GM23338 (cell line): Measurements from ENCODE around the gene JAKMIP3. TPM values are rescaled to one million over a fixed set of nuclear protein-coding genes. Genes with fewer than 3 reads are reported as not detected.

Source experiments
- ATAC-seq: fragments of 200-7000 bp; cut with Tn5 transposase; 3 replicates; pipeline ENCODE4 v1.9.1; 2020
- DNase-seq: peaks from one replicate; pipeline ENCODE4 v3.0.0-alpha.2; 2015; ENCODE audit warnings: low spot score
- H2AFZ ChIP-seq: fragments of 200-600 bp; sonication (generic); 2 replicates; pipeline ENCODE4 v1.8.0; 2016; ENCODE audit warnings: antibody characterized with exemption, mild to moderate bottlenecking, moderate library complexity
- H3F3A ChIP-seq: fragments of 200-600 bp; sonication (generic); replicated peaks from 2 replicates; pipeline ENCODE4 v1.8.0; 2017; ENCODE audit warnings: antibody characterized with exemption, mixed run types, low read depth
- H3K27ac ChIP-seq: fragments of 200-600 bp; sonication (generic); 2 replicates; pipeline ENCODE4 v1.6.1; 2016; ENCODE audit warnings: low read depth
- H3K27me3 ChIP-seq: fragments of 200-600 bp; sonication (generic); 2 replicates; pipeline ENCODE4 v1.8.0; 2016; ENCODE audit warnings: mild to moderate bottlenecking, mixed run types, moderate library complexity; ENCODE audit not compliant: insufficient read depth
- H3K36me3 ChIP-seq: fragments of 200-600 bp; sonication (generic); 2 replicates; pipeline ENCODE4 v1.8.0; 2016; ENCODE audit warnings: mild to moderate bottlenecking; ENCODE audit not compliant: insufficient read depth
- H3K4me1 ChIP-seq: fragments of 200-600 bp; sonication (generic); 2 replicates; pipeline ENCODE4 v1.8.0; 2016; ENCODE audit warnings: mild to moderate bottlenecking, moderate library complexity; ENCODE audit not compliant: insufficient read depth
- H3K4me2 ChIP-seq: fragments of 200-600 bp; sonication (generic); 2 replicates; pipeline ENCODE4 v1.7.1; 2017; ENCODE audit warnings: mixed run types
- H3K4me3 ChIP-seq: fragments of 200-600 bp; sonication (generic); 2 replicates; pipeline ENCODE4 v1.6.1; 2016; ENCODE audit warnings: mixed run types
- H3K79me2 ChIP-seq: fragments of 200-600 bp; sonication (generic); replicated peaks from 2 replicates; pipeline ENCODE4 v1.8.0; 2017; ENCODE audit warnings: mild to moderate bottlenecking; ENCODE audit not compliant: insufficient read depth
- H3K9me2 ChIP-seq: fragments of 200-600 bp; sonication (generic); 2 replicates; pipeline ENCODE4 v1.8.0; 2017; ENCODE audit not compliant: insufficient read depth
- H4K20me1 ChIP-seq: fragments of 200-600 bp; sonication (generic); replicated peaks from 2 replicates; pipeline ENCODE4 v1.8.0; 2017; ENCODE audit warnings: mild to moderate bottlenecking; ENCODE audit not compliant: insufficient read depth
- H3K27ac Mint-ChIP-seq: 2 replicates; pipeline ENCODE4 v1.8.0; 2020; ENCODE audit warnings: inconsistent platforms, mild to moderate bottlenecking, moderate library complexity, mixed read lengths
- H3K27me3 Mint-ChIP-seq: 3 replicates; pipeline ENCODE4 v1.8.0; 2022; ENCODE audit warnings: low read depth, mild to moderate bottlenecking, moderate library complexity, mixed read lengths, inconsistent platforms; ENCODE audit not compliant: insufficient read depth, poor library complexity
- H3K36me3 Mint-ChIP-seq: 3 replicates; pipeline ENCODE4 v1.8.0; 2021; ENCODE audit warnings: low read depth, mild to moderate bottlenecking, inconsistent platforms, moderate library complexity, mixed read lengths
- H3K4me1 Mint-ChIP-seq: 3 replicates; pipeline ENCODE4 v1.8.0; 2020; ENCODE audit warnings: mild to moderate bottlenecking, inconsistent platforms, mixed read lengths
- H3K4me3 Mint-ChIP-seq: 3 replicates; pipeline ENCODE4 v1.8.0; 2021; ENCODE audit warnings: moderate library complexity, mild to moderate bottlenecking, inconsistent platforms, mixed read lengths
- H3K9me3 Mint-ChIP-seq: 3 replicates; pipeline ENCODE4 v1.8.0; 2020; ENCODE audit warnings: moderate library complexity, mild to moderate bottlenecking, inconsistent platforms, mixed read lengths
- CREB1 ChIP-seq: fragments of 250-450 bp; sonication (Bioruptor Pico); IDR thresholded peaks from 2 replicates; pipeline ENCODE4 v1.5.0; 2020; ENCODE audit warnings: low read depth, mild to moderate bottlenecking, moderate library complexity
- EZH2 ChIP-seq: fragments of 200-600 bp; sonication (generic); IDR thresholded peaks from one replicate; pipeline ENCODE4 v1.8.0; 2017; ENCODE audit warnings: antibody characterized with exemption, mild to moderate bottlenecking, low read depth; ENCODE audit not compliant: unreplicated experiment
- EZH2phosphoT487 ChIP-seq: fragments of 200-600 bp; sonication (generic); IDR thresholded peaks from one replicate; pipeline ENCODE4 v1.8.1; 2018; ENCODE audit warnings: antibody characterized with exemption; ENCODE audit not compliant: unreplicated experiment
- JUNB ChIP-seq: IDR thresholded peaks from one replicate; pipeline ENCODE4 v1.6.1; 2016; ENCODE audit warnings: antibody characterized with exemption; ENCODE audit not compliant: unreplicated experiment
- NANOG ChIP-seq: IDR thresholded peaks from 2 replicates; pipeline ENCODE4 v1.6.1; 2016; ENCODE audit warnings: antibody characterized with exemption, borderline replicate concordance
- POLR2AphosphoS5 ChIP-seq: IDR thresholded peaks from 2 replicates; pipeline ENCODE4 v1.6.1; 2016; ENCODE audit warnings: antibody characterized with exemption, low read depth
- REST ChIP-seq: IDR thresholded peaks from one replicate; pipeline ENCODE4 v1.6.1; 2018; ENCODE audit warnings: antibody characterized with exemption; ENCODE audit not compliant: unreplicated experiment
- STAT1 ChIP-seq: IDR thresholded peaks from one replicate; pipeline ENCODE4 v1.6.1; 2016; ENCODE audit warnings: antibody characterized with exemption; ENCODE audit not compliant: unreplicated experiment
- ZNF114 ChIP-seq: fragments of 250-450 bp; sonication (Bioruptor Pico); IDR thresholded peaks from 2 replicates; pipeline ENCODE4 v1.5.0; 2020; ENCODE audit warnings: mild to moderate bottlenecking, moderate library complexity
- ZNF331 ChIP-seq: fragments of 250-450 bp; sonication (Bioruptor Pico); IDR thresholded peaks from 2 replicates; pipeline ENCODE4 v1.5.0; 2020; ENCODE audit warnings: low read depth, mild to moderate bottlenecking, moderate library complexity
- ZNF462 ChIP-seq: fragments of 250-450 bp; sonication (Bioruptor Pico); IDR thresholded peaks from 2 replicates; pipeline ENCODE4 v1.5.0; 2020; ENCODE audit warnings: mild to moderate bottlenecking, moderate library complexity
- polyA plus RNA-seq: library from polyadenylated mRNA; unstranded; fragments of >200 nt; fragmentation: Nextera tagmentation; extraction: Ambion mirVana; gene quantifications from 2 replicates; pipeline ENCODE4 v1.2.1, GENCODE V29; 2016
- total RNA-seq: library from RNA; depleted of rRNA; stranded (reverse); fragments of >200 nt; shearing (Covaris generic); gene quantifications from 2 replicates; pipeline ENCODE4 v1.2.3, GENCODE V29; 2014

The JAKMIP3 gene
- total and polyA plus RNA-seq, 2 experiments from 2014 or later, result 0.87 to 1.2 TPM

GRCh38 chr10:132057191-132057681 lies 8.5 kb upstream of the JAKMIP3 start:
- no peaks in the 10 kb centered on the region for H3K4me1 ChIP-seq
- H3K4me3 ChIP-seq, result no peak overlapping the region
- Mint-ChIP-seq H3K36me3 (peaks cover 4% of the 10 kb centered on the region; the same call in 1 of the 3 replicates), H3K9me3 (peaks cover 16% of the 10 kb centered on the region), H3K4me1 (peaks cover 8% of the 10 kb centered on the region), H3K27me3 (peaks cover 5% of the 10 kb centered on the region), H3K27ac (no peak overlapping the region), H3K4me3 (no peak overlapping the region)
- no peak overlapping the region for H3K27ac ChIP-seq
- ATAC-seq, result no peak
- no peaks in the 10 kb centered on the region for H4K20me1 ChIP-seq
- no peak for TF ChIP-seq ZNF114 (CRISPR knock-in tag)
- no peak for TF ChIP-seq NANOG
- TF ChIP-seq ZNF331 (CRISPR knock-in tag), result no peak
- TF ChIP-seq ZNF462, result no peak
- TF ChIP-seq JUNB, result no peak
- TF ChIP-seq EZH2phosphoT487, result no peak
- TF ChIP-seq POLR2AphosphoS5, result no peak
- no peak for TF ChIP-seq CREB1 (CRISPR knock-in tag)
- no peak for TF ChIP-seq EZH2
- TF ChIP-seq STAT1, result no peak
- no peak for TF ChIP-seq REST
- no peaks in the 10 kb centered on the region for H3K9me2 ChIP-seq
- H2AFZ ChIP-seq, result no peak overlapping the region
- no peak for DNase-seq
- H3K4me2 ChIP-seq, result no peak overlapping the region
- H3F3A ChIP-seq, result no peaks in the 10 kb centered on the region
- H3K79me2 ChIP-seq, result no peaks in the 10 kb centered on the region
- no peaks in the 10 kb centered on the region for H3K27me3 ChIP-seq
- H3K36me3 ChIP-seq, result 0 out of 2 replicates have a peak, but pooled peaks cover 8% of the 10 kb centered on the region
